GM12872 (cell line): ENCODE data around the gene RPTOR.

Source experiments
- TF ChIP-seq, protein P1 (sequence below): IDR thresholded peaks from 3 replicates; pipeline ENCODE4 v1.5.1; 2011; ENCODE audit warnings: low read depth, mild to moderate bottlenecking, low read length, moderate library complexity; ENCODE audit not compliant: insufficient read depth

Gene RPTOR

GRCh38 chr17:80816241-80817103, 271.8 kb downstream of the RPTOR start:
- TF ChIP-seq, protein P1, sequence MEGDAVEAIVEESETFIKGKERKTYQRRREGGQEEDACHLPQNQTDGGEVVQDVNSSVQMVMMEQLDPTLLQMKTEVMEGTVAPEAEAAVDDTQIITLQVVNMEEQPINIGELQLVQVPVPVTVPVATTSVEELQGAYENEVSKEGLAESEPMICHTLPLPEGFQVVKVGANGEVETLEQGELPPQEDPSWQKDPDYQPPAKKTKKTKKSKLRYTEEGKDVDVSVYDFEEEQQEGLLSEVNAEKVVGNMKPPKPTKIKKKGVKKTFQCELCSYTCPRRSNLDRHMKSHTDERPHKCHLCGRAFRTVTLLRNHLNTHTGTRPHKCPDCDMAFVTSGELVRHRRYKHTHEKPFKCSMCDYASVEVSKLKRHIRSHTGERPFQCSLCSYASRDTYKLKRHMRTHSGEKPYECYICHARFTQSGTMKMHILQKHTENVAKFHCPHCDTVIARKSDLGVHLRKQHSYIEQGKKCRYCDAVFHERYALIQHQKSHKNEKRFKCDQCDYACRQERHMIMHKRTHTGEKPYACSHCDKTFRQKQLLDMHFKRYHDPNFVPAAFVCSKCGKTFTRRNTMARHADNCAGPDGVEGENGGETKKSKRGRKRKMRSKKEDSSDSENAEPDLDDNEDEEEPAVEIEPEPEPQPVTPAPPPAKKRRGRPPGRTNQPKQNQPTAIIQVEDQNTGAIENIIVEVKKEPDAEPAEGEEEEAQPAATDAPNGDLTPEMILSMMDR: no peak

DNA sequence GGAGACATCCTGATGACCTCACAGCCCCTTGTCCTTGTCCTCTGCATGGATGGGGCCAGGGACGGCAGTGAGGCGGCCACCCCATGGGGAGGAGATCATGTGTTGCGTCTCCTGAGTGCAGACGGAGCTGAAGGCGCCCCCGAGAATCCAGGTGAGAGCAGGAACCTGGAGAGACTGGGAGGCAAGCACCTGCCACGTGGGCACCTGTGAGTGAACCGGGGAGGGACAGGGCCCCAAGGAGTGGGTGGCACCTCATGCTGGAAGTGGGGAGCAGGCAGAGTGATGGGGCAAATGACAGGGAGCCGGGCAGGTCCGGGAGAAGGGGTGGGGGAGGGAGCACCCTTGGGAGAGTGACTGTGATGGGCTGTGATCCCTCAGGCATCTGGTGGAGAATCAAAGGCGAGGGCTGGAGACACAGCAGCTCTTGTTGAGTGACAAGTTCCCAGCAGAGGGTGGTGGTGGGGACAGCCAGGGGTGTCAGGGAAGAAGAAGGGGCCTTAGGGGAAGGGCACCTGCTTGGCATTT, 272.7 kb downstream of the RPTOR start:
- TF ChIP-seq, protein P1: no peak

DNA sequence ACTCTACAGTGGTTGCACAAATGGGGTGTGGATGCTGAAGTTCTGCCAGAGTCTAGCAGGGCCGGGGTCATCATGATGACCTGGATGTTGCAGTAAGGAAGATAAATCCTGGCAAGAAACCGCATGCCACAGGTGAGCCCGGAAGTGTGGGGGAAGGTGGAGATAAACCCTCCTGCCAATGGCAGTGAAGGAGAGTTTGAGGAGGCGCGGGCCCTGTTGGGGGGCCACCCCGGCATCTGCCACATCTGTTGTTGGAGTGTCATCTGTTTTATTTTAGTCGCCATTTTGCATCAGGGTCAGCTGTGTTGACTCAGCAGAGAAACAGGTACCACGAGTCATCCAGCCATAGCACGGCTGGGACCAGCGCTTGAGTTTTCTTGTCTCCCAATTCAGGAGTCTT, 273.2 kb downstream of the RPTOR start:
- TF ChIP-seq, protein P1: no peak

DNA sequence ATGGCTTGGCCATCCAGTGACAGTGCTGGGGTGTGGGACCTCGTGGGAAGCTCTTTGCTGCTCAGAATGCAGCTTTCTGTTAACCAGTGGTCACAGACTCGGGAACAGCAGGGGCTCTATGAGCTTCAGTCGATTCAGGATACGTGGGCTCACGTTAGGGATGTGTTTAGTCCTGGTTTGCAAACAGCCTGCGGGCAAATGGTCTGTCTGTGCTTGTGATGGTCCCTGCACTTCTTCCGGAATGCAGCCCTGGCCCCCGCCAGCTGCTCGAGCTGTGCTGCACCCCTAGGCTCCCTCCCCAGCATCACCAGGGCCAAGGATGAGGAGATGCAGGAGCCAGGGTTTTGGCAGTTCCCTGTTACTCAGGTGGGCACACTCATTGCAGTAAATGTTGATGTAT, 274.2 kb downstream of the RPTOR start:
- TF ChIP-seq, protein P1: no peak

GRCh38 chr17:80819422-80820164, 275.0 kb downstream of the RPTOR start:
- TF ChIP-seq, protein P1: no peak

DNA sequence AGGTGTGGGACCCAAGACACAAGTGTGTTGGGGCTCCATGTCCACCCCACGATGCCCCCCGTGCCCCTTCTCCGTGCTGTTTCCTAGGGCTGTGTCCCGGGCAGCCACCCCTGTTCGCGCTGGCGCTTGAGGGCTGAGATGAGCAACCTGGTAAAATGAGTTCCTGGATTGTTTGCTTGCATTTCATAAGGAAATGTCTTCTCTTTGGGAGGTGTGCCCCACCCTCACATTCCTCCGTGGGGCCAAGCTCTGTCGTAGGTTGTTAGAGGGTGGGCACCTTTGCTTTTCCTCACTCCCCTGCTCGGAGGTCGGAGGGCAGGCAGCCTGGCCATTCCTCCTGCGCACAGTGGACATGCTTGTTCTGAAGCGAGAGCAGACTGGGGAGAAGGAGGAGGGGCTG, 275.7 kb downstream of the RPTOR start:
- TF ChIP-seq, protein P1: no peak

DNA sequence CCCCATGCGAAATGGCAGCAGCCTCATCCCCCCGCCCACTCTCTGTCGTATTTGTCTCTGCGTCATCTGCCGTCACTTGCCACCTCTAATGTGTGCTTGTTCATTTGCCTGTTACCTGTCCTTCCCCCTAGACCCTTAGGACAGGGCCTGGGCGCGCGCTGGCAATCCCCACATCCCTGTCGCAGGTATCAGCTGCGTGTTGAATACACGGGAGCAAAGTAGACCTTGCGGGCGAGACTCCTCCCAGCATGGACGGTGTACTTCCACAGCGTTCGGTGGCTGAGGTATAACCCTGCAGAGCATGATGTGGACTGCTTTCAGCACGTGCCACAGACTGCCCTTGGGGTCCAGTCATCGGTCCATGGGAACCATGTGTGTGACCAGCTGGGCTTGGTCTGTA, 276.9 kb downstream of the RPTOR start:
- TF ChIP-seq, protein P1: no peak
